ENCODE measurements around the gene TRIM63. TPM values are rescaled to one million over a fixed set of nuclear protein-coding genes. Genes with fewer than 3 reads are reported as not detected.

TRIM63 gene
- total and polyA plus RNA-seq, 8 donors, result 0.09 to 0.52 (median 0.33) TPM; not detected in 2

DNA sequence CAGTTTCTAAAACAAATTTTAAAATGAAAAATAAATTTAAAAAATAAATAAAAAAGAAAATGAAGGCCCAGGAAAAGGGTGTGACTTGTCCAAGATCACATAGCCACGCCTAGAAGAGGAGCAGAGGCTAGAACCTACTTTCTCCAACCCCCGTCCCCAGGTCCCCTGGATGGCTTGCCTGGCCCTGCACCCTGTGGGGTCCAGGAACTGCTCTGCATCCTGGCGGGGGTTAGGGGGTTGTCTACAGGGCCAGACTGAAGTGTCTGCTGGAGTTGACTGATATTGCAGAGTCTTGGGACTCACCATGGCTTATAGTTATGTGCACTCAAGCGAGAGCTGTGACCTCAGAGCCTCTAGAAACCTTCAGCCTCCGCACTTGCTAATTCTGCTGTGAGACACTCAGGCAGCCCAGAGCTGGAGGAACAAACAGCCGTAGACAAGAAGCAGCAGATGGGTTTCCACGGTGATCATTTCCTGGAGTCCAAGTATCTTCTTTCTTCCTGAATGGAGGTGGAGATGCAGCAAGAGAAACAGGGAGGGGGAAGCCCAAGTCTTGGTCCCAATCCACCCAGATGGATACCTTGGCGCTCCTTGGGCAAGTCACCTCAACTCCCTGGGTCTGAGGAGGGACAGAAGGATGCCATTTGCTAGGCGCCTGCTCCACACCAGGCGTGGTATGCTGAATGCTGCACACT, 51.0 kb downstream of the TRIM63 start:
- FAIRE-seq (no peak), DNase-seq (no peak), ATAC-seq (no peak)
- 84 to 88% methylated on average over 10 of the region's 10 CpGs for WGBS, 2 donors
- Histone ChIP-seq H3K36me3 (no peaks in the 10 kb centered on the region), H3K27ac (no peak overlapping the region), H3K27me3 (no peaks in the 10 kb centered on the region), H3K4me3 (no peak overlapping the region), H3K9me3 (no peaks in the 10 kb centered on the region), H3K4me1 (no peaks in the 10 kb centered on the region)
- TF ChIP-seq CTCF (IDR thresholded peaks at IDR 0.05), result no peak
- intact Hi-C loops (cut with DNase I), result no loop called here

DNA sequence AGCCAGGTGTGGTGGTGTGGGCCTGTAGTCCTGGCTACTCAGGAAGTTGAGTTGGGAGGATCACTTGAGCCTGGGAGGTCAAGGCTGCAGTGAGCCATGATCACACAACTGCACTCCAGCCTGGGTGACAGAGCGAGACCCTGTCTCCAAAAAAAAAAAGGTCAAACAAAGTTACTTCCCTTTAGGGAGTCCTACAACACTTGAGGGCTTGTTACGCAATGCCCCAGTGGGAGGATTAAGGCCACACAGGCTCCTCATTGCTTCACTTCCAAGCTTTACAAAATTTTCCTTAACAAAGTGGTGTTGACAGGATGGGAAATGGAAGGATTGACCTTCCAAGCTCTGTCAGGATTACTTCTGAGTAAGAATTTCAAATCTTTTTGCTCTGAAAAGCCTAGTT, 52.1 kb downstream of the TRIM63 start:
- no peaks in the 10 kb centered on the region for H3K4me1 ChIP-seq
- 92 to 95% methylated on average over 2 of the region's 2 CpGs for WGBS, 2 donors
- FAIRE-seq (no peak), DNase-seq (no peak), ATAC-seq (peak in 3 of 4 donors; percentile 24 to 54 (median 44))
- no peaks in the 10 kb centered on the region for H3K36me3 ChIP-seq
- no peak overlapping the region for H3K27ac ChIP-seq
- intact Hi-C loops (cut with DNase I), result no loop called here
- no peaks in the 10 kb centered on the region for H3K9me3 ChIP-seq
- H3K27me3 ChIP-seq, result no peaks in the 10 kb centered on the region
- no peak for TF ChIP-seq CTCF (IDR thresholded peaks at IDR 0.05)
- H3K4me3 ChIP-seq, result no peak overlapping the region

DNA sequence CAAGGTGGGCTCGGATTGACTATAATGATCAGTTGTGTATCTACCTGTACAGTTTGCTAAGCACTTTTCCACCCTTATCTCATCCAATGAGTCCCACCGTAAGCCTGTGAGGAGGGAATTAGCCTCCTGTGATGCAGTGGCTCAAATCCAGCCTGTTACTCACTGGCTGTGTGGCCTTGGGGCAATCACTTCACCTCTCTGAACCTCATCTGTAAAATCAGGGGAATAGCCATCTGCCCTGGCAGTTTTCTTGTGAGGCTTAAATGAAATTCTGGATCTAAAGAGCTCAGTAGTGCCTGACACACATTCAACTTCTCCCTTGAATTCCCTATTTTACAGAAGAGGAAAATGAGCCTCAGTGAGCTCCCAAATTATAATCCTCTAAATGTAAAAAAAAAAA, 53.3 kb downstream of the TRIM63 start:
- Histone ChIP-seq H3K9me3 (no peaks in the 10 kb centered on the region), H3K36me3 (no peaks in the 10 kb centered on the region), H3K4me1 (no peaks in the 10 kb centered on the region), H3K27me3 (no peaks in the 10 kb centered on the region), H3K27ac (no peak overlapping the region), H3K4me3 (no peak overlapping the region)
- DNase-seq (no peak), FAIRE-seq (no peak), ATAC-seq (no peak)
- TF ChIP-seq CTCF (IDR thresholded peaks at IDR 0.05), result no peak
- intact Hi-C loops (cut with DNase I), result no loop called here
- WGBS, 2 donors, result 85 to 92% methylated on average over 2 of the region's 2 CpGs

DNA sequence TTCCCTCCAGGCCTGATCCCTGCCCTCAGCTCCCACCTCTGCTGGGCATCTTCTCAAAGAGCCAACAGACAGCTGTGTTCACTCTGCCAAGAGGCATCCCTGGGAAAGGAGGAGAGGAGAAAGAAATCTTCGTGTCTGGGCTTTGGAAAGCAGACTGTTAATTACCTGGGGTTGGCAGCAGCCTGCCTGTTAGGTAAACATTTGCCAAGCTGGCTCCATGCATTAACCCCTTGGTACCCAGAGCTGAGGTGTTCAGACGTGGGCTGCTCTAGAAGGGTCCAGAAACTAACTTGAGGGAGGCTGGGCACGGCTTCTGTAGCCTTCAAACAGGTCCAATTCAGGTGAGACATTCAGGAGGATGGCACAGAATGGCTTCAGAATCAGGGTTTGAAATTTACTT, 54.6 kb downstream of the TRIM63 start:
- H3K36me3 ChIP-seq, result no peaks in the 10 kb centered on the region
- H3K4me1 ChIP-seq, result no peaks in the 10 kb centered on the region
- FAIRE-seq (no peak), DNase-seq (peak in 1 of 6 donors; percentile 30), ATAC-seq (peak; percentile 63 to 81 (median 70))
- intact Hi-C loops (cut with DNase I), result no loop called here
- 28 to 33% methylated on average over 3 of the region's 3 CpGs for WGBS, 2 donors
- H3K9me3 ChIP-seq, result no peaks in the 10 kb centered on the region
- no peak overlapping the region for H3K4me3 ChIP-seq
- no peak overlapping the region for H3K27ac ChIP-seq
- TF ChIP-seq CTCF (IDR thresholded peaks at IDR 0.05), result no peak
- no peaks in the 10 kb centered on the region for H3K27me3 ChIP-seq

GRCh38 chr1:26010825-26011224, 56.6 kb downstream of the TRIM63 start:
- Histone ChIP-seq H3K4me3 (no peak overlapping the region), H3K27ac (no peak overlapping the region), H3K4me1 (no peaks in the 10 kb centered on the region), H3K9me3 (no peaks in the 10 kb centered on the region), H3K27me3 (no peaks in the 10 kb centered on the region), H3K36me3 (no peaks in the 10 kb centered on the region)
- intact Hi-C loops (cut with DNase I), result no loop called here
- TF ChIP-seq CTCF (IDR thresholded peaks at IDR 0.05), result no peak
- ATAC-seq, result no peak
- WGBS, 2 donors, result 78 to 81% methylated on average over 3 of the region's 3 CpGs
- no peak for DNase-seq
- no peak for FAIRE-seq
